Liver (tissue), 3 donors: Measurements from ENCODE around the gene FUT4.
"Not testable (repeated sequence)": the region's sequence is repeated elsewhere in the genome, so short reads cannot be mapped to it uniquely, and the experiment has no call there.

Experiments used
- JUND ChIP-seq, 2 donors: IDR thresholded peaks; 2 replicates each; pipeline ENCODE4 v1.6.1; 2016; ENCODE audit warnings: antibody characterized with exemption in 2 of 2
- RAD21 ChIP-seq, 2 donors: IDR thresholded peaks; 2 replicates each; pipeline ENCODE4 v1.6.1; 2016; ENCODE audit warnings: antibody characterized with exemption in 2 of 2, mild to moderate bottlenecking in 2 of 2
- RXRA ChIP-seq, 2 donors: IDR thresholded peaks; 2 replicates each; pipeline ENCODE4 v1.6.1; 2017 to 2018; ENCODE audit warnings: antibody characterized with exemption in 2 of 2, mild to moderate bottlenecking in 1 of 2
- SP1 ChIP-seq: IDR thresholded peaks from 2 replicates; pipeline ENCODE4 v1.6.1; 2018; ENCODE audit warnings: antibody characterized with exemption, mild to moderate bottlenecking
- TAF1 ChIP-seq: conservative IDR thresholded peaks from 2 replicates; pipeline ENCODE4 v1.6.1; 2016; ENCODE audit warnings: antibody characterized with exemption, mild to moderate bottlenecking
- YY1 ChIP-seq: IDR thresholded peaks from 2 replicates; pipeline ENCODE4 v1.6.1; 2016; ENCODE audit warnings: antibody characterized with exemption, mild to moderate bottlenecking
- ZBTB33 ChIP-seq: IDR thresholded peaks from 2 replicates; pipeline ENCODE4 v1.6.1; 2016; ENCODE audit warnings: antibody characterized with exemption
- TF ChIP-seq, protein P1 (sequence below): fragments of 150-350 bp; IDR thresholded peaks from 2 replicates; pipeline ENCODE4 v1.5.1; 2017; ENCODE audit warnings: improper control_type of control experiment, low read depth, low read length; ENCODE audit not compliant: missing input control
- TF ChIP-seq, protein P2 (sequence below): IDR thresholded peaks from 2 replicates; pipeline ENCODE4 v1.6.1; 2016; ENCODE audit warnings: antibody characterized with exemption, mild to moderate bottlenecking
- TF ChIP-seq, protein P3 (sequence below): IDR thresholded peaks from 2 replicates; pipeline ENCODE4 v1.6.1; 2016; ENCODE audit warnings: antibody characterized with exemption
- TF ChIP-seq, protein P4 (sequence below): IDR thresholded peaks from 2 replicates; pipeline ENCODE4 v1.6.1; 2016; ENCODE audit warnings: antibody characterized with exemption
- donor health status: healthy.
- donor health status: healthy.

- TF ChIP-seq, protein P1, sequence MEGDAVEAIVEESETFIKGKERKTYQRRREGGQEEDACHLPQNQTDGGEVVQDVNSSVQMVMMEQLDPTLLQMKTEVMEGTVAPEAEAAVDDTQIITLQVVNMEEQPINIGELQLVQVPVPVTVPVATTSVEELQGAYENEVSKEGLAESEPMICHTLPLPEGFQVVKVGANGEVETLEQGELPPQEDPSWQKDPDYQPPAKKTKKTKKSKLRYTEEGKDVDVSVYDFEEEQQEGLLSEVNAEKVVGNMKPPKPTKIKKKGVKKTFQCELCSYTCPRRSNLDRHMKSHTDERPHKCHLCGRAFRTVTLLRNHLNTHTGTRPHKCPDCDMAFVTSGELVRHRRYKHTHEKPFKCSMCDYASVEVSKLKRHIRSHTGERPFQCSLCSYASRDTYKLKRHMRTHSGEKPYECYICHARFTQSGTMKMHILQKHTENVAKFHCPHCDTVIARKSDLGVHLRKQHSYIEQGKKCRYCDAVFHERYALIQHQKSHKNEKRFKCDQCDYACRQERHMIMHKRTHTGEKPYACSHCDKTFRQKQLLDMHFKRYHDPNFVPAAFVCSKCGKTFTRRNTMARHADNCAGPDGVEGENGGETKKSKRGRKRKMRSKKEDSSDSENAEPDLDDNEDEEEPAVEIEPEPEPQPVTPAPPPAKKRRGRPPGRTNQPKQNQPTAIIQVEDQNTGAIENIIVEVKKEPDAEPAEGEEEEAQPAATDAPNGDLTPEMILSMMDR = not testable (repeated sequence)
- TF ChIP-seq, protein P2, sequence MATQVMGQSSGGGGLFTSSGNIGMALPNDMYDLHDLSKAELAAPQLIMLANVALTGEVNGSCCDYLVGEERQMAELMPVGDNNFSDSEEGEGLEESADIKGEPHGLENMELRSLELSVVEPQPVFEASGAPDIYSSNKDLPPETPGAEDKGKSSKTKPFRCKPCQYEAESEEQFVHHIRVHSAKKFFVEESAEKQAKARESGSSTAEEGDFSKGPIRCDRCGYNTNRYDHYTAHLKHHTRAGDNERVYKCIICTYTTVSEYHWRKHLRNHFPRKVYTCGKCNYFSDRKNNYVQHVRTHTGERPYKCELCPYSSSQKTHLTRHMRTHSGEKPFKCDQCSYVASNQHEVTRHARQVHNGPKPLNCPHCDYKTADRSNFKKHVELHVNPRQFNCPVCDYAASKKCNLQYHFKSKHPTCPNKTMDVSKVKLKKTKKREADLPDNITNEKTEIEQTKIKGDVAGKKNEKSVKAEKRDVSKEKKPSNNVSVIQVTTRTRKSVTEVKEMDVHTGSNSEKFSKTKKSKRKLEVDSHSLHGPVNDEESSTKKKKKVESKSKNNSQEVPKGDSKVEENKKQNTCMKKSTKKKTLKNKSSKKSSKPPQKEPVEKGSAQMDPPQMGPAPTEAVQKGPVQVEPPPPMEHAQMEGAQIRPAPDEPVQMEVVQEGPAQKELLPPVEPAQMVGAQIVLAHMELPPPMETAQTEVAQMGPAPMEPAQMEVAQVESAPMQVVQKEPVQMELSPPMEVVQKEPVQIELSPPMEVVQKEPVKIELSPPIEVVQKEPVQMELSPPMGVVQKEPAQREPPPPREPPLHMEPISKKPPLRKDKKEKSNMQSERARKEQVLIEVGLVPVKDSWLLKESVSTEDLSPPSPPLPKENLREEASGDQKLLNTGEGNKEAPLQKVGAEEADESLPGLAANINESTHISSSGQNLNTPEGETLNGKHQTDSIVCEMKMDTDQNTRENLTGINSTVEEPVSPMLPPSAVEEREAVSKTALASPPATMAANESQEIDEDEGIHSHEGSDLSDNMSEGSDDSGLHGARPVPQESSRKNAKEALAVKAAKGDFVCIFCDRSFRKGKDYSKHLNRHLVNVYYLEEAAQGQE = not testable (repeated sequence)
- TF ChIP-seq, protein P3, sequence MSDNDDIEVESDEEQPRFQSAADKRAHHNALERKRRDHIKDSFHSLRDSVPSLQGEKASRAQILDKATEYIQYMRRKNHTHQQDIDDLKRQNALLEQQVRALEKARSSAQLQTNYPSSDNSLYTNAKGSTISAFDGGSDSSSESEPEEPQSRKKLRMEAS = not testable (repeated sequence)
- not testable (repeated sequence) for TF ChIP-seq SP1; TAF1; YY1; RAD21 (IDR thresholded peaks at IDR 0.05); RXRA (IDR thresholded peaks at IDR 0.05); ZBTB33; JUND (IDR thresholded peaks at IDR 0.05)
- TF ChIP-seq, protein P4, sequence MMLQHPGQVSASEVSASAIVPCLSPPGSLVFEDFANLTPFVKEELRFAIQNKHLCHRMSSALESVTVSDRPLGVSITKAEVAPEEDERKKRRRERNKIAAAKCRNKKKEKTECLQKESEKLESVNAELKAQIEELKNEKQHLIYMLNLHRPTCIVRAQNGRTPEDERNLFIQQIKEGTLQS = not testable (repeated sequence)
These were observed 29.3 kb downstream of the FUT4 start for GRCh38 chr11:94572975-94573374.
